ENCODE results near the gene PRG2.
A peak's percentile ranks its signal among the peaks of the same experiment; 100 is the strongest.
"Not testable (repeated sequence)": the region's sequence is repeated elsewhere in the genome, so short reads cannot be mapped to it uniquely, and the experiment has no call there.

Gene PRG2

DNA sequence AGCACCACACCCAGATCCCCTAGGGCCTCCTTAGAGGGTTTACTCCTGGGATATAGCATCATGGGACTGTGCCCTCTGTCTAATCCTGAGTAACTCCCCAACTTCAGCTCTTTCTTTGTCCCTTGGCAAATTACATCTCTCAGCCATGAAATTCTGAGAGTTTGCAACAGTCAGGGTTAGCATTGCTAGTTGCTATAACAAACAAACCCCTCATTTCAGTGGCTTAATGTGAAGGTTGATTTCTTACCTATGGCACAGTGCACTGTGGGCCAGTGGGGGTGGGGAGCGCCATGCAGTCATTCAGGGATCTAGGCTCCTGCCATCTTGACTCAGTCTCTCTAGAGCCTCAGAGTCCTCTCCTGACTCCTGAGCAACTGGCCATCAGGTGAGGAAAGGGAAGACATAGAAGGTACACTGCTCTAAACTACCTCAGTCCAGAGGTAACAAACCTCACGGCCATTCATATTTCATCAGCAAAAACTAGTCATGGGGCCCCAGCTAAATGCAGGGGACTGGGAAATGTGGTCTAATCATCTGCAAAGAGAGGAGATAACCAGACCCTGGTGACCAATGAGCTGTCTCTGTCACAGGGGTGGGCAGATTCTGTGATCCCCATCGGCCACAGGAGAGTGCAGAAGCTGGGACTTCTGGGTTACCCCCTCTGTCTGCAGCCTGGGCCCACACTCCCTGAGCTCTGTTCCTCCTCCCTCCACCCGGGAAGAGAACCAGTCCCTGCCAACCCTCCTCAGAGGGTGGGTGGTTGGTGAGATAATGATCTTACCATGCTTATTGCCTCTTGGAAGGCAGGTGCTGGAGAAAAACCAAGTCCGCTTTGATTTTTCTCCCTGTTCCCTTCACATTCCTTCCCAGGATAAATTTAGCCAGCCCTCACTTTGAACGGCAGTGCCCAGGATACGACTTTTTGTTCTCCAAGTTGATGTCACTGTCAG is 27.0 kb downstream of the PRG2 start:
- no peak for DNase-seq

DNA sequence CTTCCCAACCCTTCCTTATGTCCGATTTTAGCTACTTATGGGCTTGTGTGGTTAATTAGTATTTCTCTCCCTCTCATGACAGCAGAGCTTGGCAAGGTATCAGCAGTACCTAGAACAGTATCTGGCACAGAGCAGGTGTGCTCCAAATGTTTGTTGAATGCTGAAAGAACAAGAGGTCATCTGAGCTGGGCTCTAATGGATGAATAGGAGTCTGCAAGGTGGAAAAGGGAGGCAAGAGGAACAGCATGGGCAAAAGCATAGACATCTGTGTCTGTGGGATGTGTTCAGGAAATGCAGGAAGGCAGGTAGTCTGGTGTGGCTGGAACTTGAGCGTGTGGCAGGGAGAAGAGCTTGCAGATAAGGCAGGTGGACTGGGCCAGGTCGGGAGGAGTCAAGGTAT is 28.5 kb downstream of the PRG2 start:
- no peak for DNase-seq

DNA sequence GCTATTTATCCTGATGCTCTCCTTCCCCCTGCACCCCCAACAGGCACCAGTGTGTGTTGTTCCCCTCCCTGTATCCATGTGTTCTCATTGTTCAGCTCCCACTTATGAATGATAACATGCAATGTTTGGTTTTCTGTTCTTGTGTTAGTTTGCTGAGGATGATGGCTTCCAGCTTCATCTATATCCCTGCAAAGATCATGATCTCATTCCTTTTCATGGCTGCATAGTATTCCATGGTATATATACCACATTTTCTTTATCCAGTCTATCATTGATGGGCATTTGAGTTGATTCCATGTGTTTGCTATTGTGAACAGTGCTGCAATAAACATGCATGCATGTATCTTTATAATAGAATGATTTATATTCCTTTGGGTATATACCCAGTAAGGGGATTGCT is 29.0 kb downstream of the PRG2 start:
- DNase-seq = not testable (repeated sequence)

DNA sequence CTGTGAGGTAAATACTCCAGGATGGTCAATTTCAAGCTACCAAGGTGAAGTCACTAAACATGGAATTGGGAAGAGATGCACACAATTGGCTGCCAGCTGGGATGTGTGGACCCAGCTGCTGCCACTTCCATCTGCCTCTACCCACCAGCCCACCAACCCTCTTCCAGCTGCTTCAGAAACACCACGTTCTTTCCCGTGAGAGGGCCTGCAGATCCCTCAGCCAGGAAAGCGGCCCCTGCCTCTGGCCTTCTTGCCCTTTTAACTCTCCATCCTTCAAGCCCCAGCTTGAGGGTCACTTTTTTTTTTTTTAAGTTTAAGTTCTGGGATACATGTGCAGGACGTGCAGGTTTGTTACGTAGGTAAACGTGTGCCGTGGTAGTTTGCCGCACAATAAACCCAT is 29.5 kb downstream of the PRG2 start:
- no peak for DNase-seq

DNA sequence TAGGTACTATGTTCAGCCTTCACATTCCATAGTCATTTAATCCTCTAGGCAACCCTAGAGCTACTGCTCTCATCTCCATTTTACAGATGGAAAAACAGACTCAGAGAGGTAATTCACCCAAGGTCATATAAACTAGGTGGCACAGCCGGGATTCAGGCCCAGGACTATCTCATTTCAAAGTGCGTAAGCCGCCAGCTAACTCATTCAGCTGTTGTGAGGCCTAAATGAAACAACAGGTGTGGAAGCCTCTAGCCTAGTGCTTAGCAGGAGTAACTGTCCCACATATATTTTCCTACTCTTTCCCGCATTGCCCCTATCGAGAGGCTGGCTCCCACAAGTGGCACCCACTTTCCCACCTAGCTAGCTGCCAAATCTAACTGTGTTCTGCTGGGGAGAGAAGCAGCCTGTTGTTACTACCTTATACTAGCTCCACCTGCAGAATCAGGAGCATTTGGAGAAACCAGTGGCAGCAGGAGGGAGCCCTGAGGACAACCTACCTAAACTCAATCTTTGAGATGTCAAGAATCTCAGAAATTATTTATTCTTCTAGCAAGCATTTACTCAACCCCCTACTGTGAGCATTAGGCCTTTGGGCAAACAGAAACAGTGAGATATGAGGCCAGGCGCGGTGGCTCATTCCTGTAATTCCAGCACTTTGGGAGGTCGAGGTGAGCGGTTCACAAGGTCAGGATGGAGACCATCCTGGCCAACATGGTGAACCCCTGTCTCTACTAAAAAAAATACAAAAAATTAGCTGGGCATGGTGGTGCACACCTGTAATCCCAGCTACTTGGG is 30.4 kb downstream of the PRG2 start:
- no peak for DNase-seq

DNA sequence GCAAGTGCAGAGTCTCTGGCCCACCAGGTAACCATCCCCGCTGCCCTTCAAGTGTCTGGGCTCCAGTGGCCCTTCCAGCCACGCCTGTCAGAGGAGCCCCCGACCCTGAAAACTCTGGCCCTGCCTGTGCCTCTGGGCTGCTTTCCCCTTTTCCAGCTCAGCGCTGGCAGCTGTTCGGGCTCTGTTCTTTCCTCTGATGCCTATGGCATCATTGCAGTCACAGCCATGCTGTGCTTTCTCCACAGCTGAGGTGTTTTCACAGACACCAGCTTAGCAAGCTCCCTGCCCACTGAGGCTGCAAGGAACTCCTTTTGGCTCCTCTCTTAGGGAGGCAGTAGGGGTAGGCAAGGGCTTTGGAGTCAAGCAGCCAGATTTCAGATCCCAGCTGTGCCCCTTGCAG is 31.1 kb downstream of the PRG2 start:
- no peak for DNase-seq

DNA sequence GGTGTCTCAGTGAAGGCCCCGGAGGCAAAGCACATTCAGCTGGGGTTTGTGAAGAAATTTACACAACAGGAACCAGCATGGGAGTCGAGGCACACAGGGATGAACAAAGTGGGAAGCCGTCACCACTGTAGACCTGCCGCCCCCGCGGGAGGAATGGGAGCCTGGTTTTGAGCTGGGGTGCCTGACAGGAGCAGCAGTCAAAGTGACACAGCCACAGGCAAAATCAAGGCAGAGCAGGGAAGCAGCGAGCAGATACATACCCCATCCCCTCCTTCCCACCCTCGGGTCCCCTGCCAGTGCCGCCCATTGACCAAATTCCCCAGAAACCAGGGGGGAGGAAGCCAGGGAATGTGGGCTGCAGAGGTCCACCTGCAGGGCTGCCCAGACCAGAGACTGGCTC is 31.5 kb downstream of the PRG2 start:
- DNase-seq = no peak

DNA sequence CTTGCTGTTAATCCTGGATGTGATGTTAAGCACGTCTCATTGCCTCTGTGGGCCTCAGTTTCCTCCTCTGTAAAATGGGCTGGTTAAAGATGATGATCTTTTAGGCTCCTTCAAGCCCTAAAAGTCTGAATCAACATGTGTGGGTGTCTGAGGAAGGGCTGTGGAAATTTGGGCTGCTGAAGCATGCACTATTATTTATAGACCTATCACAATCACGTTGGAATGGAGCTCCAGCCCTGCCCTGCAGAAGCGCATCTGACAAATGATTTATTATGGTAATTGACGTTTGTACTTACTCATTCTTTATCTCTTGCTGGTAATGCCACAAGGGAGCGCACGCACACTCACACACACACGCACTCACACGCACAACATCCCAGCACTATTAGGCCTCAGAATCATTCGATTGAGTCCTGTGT is 31.9 kb downstream of the PRG2 start:
- no peak for DNase-seq

DNA sequence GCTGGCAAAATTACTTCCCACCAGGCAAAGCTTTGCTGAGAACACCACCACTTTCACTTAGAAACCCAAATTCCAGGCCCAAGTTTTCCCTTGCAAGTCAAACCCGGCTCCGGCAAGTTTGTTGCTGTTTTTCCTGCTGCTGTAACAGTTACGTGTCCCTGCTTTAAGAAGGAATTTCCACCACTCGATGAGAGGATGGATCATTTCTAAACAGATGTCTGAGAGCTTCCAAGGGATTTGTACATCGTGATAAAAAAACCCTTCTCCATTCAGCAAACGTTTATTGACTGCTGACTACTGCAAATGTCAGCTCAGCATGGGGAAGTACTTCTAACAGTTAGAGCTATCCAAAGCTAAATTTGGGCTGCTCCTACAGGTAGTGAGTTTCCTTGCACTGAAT is 32.6 kb downstream of the PRG2 start:
- no peak for DNase-seq

DNA sequence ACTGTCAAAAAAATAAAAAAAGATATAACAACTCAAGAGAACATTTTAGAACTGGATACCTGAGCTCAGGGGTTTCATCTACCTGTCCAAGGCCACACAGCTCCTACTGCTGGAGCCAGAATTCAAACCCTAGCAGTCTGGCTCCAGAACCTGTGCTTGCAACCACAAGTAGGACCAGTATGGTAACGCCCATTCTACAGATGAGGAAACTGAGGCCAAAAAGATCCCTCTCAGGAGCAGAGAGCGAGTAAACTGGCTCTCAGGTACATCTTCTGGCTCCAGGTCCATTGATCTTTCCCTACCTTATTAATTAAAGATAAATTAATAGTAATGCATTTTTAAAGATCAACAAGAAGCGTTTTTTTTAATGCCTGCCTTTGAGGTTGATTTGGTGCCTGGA is 33.1 kb downstream of the PRG2 start:
- DNase-seq = no peak

DNA sequence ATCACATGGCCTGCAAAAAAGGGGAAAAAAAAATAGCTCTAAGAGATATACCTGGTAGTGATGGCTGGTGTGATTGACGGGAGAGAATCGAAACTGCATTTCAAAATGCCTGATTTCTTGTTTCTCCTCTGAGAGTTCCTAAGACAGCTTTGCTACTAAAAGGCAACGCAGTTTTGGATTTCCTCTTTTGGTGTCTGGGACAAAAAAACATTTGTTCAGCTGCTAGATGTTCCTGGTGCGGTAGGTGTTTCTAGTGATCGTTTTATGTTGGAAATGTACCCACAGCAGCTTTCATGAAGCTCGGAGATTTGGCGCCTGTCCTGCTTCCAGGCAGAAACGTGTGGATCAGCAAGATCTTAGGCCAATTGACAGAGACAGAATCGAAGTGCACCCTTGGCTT is 34.2 kb downstream of the PRG2 start:
- DNase-seq = no peak

DNA sequence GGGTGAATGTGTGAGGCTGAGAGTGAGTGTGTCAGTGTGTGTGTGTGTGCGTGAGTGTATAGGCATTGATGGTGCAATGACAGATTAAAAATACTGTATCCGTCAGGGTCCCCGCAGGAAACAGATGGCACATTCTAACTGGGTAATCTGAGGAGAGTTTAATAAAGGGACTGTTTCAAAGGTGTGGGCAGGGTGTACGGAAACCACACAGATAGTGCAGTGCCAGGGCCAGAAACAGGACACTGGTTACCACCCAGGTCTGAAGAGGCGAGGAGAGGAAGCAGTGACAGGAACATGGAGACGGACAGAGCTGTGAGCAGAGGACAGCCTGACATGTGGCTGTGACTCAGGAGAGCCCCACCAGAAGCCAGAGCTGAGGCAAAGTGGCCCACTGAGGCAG is 35.8 kb downstream of the PRG2 start:
- no peak for DNase-seq

DNA sequence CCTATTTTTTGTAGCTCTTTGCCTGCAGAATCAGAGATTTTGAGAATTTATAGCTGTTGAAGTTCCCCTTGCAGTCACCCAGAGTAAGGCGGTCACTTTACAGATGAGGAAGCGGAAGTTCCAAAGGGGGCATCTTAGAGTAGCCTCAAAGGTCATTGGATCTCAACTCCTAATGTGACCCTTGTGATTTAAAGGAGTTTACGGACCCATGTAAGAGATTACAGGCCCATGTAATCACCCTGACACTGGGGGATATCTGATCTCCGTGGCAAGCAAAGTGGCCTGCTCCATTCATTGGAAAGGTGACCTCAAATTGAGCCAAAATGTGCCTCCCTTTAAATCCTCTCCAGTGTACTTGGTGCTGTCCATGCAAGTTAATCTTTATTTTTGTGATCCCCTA is 36.6 kb downstream of the PRG2 start:
- no peak for DNase-seq

DNA sequence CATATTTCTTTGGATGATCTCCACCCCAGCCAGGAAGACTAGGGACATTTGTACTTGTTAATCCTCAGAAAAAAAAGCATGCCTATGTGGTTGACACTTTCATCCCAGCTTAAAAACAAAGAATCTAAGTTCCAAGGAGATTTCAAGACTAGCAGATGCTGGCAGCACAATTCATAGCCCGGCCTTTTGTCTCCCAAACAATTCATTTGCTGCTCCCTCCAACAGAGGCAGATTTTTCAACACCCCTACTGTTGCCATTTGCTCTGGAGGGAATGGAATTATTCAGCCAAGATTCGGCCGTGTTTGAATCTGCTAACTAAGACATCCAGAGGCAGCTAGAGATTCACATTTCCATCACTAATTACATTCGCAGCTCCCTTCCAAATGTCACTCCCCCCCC is 37.0 kb downstream of the PRG2 start:
- DNase-seq = no peak

DNA sequence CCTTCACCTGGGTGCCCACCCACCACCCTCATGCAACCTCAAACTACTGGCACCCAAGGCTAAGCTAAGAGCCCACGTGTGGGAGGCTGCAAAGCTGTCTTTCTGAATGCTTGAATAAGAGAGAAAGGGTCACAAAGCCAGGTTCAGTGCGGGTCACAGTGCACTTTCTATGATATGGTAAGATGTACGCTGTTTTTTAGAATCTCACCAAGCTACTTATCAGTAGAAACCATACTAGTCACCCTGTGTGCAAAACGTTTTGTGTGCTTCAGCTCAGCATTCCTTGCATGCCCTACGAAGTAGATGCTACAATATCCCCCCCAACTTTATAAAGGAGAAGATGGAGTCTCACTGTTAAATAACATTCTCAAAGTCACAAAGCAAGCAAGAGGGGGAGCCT is 37.4 kb downstream of the PRG2 start:
- DNase-seq = no peak

DNA sequence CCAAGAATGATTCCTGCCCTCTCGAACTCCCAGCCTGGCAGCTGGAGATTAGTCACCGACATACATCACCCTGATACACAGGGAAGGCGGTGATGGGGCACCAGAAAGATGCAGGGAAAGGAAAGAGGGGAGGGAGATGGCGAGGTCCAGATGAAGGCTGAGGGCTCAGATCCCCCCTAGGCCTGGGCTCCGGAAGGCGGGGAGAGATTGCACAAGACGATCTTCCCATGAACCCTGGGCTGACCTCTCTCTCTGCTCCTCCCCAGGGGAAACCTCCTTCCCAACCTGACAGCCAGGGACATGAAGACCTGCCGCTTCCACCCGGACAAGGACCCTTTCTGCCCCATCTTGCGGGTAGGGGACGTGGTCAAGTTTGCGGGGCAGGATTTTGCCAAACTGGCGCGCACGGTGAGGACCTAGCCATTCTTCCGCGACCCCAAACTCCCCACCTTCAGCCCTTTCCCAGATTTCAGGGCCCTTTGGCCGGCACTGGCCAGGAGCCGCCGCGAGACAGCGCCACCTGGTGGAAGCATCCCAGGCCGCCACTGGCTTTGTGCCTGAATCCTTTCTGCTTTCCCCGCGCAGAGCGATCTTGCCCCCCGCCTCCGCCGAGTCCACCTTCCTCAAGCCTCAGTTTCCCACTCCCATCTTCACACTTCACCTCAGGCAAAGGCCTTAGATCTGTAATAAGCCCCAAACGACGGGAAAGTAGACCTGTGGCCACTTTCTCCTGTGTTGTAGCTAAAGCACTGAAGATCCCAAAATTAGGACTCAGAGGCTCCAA is 40.8 kb downstream of the PRG2 start:
- DNase-seq = peak; percentile 46 to 63

DNA sequence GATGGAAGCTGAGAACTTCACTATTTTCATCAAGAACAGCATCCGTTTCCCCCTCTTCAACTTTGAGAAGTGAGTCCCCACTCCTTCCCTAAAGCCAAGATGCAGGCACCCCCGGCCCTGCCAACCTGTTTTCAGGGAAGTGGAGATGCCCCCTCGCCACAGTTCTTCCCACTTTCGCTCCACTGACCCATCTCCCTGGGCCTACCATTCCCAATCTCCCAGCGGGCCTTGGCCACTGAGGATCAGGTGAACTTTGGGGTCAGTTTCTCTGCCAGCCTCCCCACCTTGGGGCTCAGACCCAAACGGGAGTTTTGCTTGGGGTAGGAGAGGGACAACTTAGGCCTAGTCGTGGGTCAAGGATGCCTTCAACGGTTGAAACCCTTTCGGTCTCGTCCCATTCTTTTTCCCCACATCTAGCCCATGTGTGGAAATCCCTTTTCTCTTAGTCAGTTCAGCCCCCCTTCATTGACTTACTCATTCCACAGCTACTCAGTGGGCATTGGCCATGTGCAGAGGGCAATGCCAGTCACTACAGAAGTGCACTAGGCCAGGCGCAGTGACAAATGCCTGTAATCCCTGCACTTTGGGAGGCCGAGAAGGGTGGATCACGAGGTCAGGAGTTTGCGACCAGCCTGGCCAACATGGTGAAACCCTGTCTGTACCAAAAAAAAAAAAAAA is 41.7 kb downstream of the PRG2 start:
- no peak for DNase-seq

DNA sequence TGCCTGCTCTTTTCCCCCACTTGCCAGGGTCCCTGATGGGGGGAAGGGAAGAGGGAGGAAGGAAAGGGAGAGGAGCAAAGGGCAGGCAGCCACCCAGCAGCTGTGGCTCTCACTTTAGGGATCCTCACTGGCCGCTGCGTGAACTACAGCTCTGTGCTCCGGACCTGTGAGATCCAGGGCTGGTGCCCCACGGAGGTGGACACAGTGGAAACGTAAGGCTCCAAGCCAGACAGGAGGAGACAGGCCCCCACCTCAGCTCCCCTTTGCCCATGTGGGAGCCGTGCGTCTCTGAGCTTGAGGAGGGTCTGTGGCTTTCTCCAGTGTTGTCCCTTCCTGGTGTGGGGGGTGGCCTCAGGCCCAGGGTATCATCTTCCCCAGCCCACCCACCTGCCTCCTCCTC is 42.4 kb downstream of the PRG2 start:
- DNase-seq = no peak

DNA sequence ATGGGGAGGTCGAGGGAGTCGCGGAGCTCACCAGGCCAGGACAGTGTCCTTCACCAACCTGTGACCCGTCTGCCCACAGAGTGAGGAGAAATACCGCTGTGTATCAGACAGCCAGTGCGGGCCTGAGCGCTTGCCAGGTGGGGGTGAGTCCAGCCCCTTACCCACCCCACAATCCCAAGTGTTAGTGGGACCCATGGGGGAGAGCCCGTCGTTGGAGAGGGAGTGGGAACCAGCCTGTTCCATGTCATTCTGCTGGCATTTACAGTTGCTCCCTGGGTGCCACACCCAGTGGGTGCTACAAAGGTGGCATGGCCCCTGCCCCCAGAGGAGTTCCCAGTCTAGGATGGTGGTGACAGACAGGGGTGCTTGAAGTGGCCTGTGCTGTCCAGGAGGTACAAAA is 43.1 kb downstream of the PRG2 start:
- DNase-seq = no peak

DNA sequence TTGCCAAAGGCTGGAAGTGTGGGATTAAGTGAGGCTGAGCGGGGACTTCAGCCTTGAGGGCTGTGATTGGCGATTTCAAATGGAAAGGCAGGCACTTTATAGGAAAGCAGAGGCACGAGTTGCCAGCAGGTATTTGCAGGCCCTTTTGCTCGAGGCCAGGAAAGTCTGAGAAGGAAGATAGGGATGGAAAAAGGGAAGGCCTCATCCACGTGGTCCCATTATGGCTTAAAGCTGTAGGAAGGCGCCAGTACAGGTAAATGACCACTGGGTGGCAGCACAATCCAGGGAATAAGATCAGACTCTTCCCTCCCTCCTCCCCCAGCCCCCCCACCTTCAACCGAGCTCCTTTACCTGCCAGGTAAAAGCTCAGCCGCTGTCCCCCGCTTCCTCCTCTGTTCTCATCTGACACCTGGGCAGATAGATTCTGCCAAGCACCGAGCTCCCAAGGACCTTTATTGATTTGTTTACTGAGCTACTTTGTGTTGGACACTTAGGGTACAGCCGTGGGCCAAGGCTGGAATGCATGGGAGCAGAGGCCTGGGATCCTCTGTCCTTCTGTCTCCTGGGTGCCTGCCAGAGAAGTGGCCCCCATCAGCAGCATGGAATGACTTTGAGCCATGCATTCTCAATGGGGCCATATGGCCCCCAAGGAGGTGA is 44.8 kb downstream of the PRG2 start:
- DNase-seq = peak; percentile 70 to 81

DNA sequence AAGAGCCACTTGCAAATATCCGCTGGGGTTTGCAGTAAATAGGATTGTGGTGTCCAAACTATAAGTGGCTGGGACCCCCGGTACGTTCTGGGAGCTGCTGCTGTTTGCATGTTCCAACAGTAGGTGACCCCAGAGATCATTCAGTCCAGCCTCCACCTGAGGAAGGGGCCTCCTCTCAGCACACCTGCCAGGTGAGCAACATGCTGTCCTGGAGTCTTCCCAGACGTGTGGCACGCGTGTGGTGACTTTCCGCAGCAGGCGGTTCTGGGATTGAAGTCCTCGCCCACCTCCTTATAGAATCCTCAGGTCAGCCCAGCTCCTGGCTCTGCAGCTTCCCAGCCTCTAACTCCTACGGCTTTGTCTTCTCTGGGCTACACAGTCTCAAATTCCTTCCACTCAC is 45.6 kb downstream of the PRG2 start:
- DNase-seq = no peak

DNA sequence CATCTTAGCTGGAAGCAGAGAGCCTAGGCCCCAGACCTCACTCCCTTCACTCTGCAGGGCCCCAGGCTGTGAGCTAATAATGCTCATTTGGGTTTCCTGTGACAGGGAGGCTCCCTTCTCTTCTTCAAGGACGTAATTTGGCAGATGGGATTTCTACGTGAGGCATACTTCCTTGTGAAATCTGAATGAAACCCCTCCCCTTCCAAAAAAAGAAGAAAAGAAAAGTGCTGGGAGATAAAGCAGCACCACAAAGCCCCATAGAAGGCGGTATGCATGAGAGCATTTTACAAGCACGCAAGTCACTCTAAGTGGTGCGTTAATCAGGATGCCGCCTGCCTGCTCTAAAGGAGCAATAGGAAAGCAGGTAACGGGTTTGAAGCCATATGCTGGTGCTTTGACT is 46.6 kb downstream of the PRG2 start:
- DNase-seq = no peak

All from activated CD4-positive, alpha-beta T cell treated with anti-CD3 and anti-CD28 coated beads for 4 hours (primary cell).